Neural cell (in vitro differentiated cells): ENCODE data around the gene POLN. TPM values are rescaled to one million over a fixed set of nuclear protein-coding genes. Genes with fewer than 3 reads are reported as not detected.

Source experiments
- H2AFZ ChIP-seq: fragments of 200-600, 300-800 bp; sonication (generic), shearing (Covaris generic); 2 replicates; pipeline ENCODE4 v1.6.0; 2014; ENCODE audit warnings: low read depth, mild to moderate bottlenecking, antibody characterized with exemption, low read length, moderate library complexity
- H3F3A ChIP-seq: fragments of 200-600 bp; shearing (Covaris generic); 2 replicates; pipeline ENCODE4 v1.6.1; 2016; ENCODE audit warnings: mild to moderate bottlenecking, moderate library complexity, mixed read lengths, antibody characterized with exemption, low read length; ENCODE audit not compliant: insufficient read depth, poor library complexity, severe bottlenecking
- H3K27ac ChIP-seq: fragments of 200-600, 300-800 bp; sonication (generic), shearing (Covaris generic); 2 replicates; pipeline ENCODE4 v1.5.1; 2014; ENCODE audit warnings: mild to moderate bottlenecking, low read length, moderate library complexity
- H3K27me3 ChIP-seq: fragments of 300-800, 200-600 bp; sonication (generic), shearing (Covaris generic); 2 replicates; pipeline ENCODE4 v1.6.0; 2014; ENCODE audit warnings: mild to moderate bottlenecking, low read depth, low read length, moderate library complexity; ENCODE audit not compliant: insufficient read depth
- H3K36me3 ChIP-seq: fragments of 300-800, 200-600 bp; sonication (generic), shearing (Covaris generic); 2 replicates; pipeline ENCODE4 v1.5.1; 2014; ENCODE audit warnings: mild to moderate bottlenecking, antibody characterized with exemption, low read length, moderate library complexity; ENCODE audit not compliant: insufficient read depth
- H3K4me2 ChIP-seq: fragments of 300-800, 200-600 bp; sonication (generic), shearing (Covaris generic); 2 replicates; pipeline ENCODE4 v1.6.0; 2014; ENCODE audit warnings: mild to moderate bottlenecking, low read length
- H3K4me3 ChIP-seq: fragments of 300-800, 200-600 bp; sonication (generic), shearing (Covaris generic); 2 replicates; pipeline ENCODE4 v1.5.1; 2014; ENCODE audit warnings: mild to moderate bottlenecking, low read length, moderate library complexity
- H3K79me2 ChIP-seq: fragments of 200-600 bp; shearing (Covaris generic); replicated peaks from 2 replicates; pipeline ENCODE4 v1.6.0; 2014; ENCODE audit warnings: mild to moderate bottlenecking, low read length, moderate library complexity; ENCODE audit not compliant: insufficient read depth
- H3K9ac ChIP-seq: fragments of 300-800, 200-600 bp; sonication (generic), shearing (Covaris generic); 2 replicates; pipeline ENCODE4 v1.6.1; 2016; ENCODE audit warnings: mild to moderate bottlenecking, low read length, mixed read lengths
- H3K9me2 ChIP-seq: fragments of 200-600 bp; shearing (Covaris generic); 2 replicates; pipeline ENCODE4 v1.6.1; 2016; ENCODE audit warnings: mild to moderate bottlenecking, low read length, mixed read lengths; ENCODE audit not compliant: insufficient read depth
- H3K9me3 ChIP-seq: fragments of 200-600, 300-800 bp; sonication (generic), shearing (Covaris generic); 2 replicates; pipeline ENCODE4 v1.6.1; 2016; ENCODE audit warnings: mild to moderate bottlenecking, mixed run types, low read length, moderate library complexity, mixed read lengths
- H4K20me1 ChIP-seq: fragments of 200-600 bp; shearing (Covaris generic); 2 replicates; pipeline ENCODE4 v1.6.1; 2016; ENCODE audit warnings: mild to moderate bottlenecking, mixed run types; ENCODE audit not compliant: insufficient read depth
- CTCF ChIP-seq: fragments of 450-650 bp; IDR thresholded peaks from 2 replicates; pipeline ENCODE4 v1.5.1; 2014; ENCODE audit warnings: antibody characterized with exemption, mild to moderate bottlenecking, moderate library complexity; ENCODE audit not compliant: poor library complexity, severe bottlenecking
- EP300 ChIP-seq: fragments of 450-650 bp; conservative IDR thresholded peaks from 2 replicates; pipeline ENCODE4 v1.6.1; 2014; ENCODE audit warnings: antibody characterized with exemption, mild to moderate bottlenecking, moderate library complexity; ENCODE audit not compliant: poor library complexity, severe bottlenecking
- EZH2 ChIP-seq: fragments of 200-600, 300-800 bp; shearing (Covaris generic), sonication (generic); IDR thresholded peaks from 2 replicates; pipeline ENCODE4 v1.6.1; 2014; ENCODE audit warnings: antibody characterized with exemption, low read length, borderline replicate concordance, mild to moderate bottlenecking; ENCODE audit not compliant: insufficient read depth, poor library complexity, severe bottlenecking
- MXI1 ChIP-seq: fragments of 450-650 bp; conservative IDR thresholded peaks from 2 replicates; pipeline ENCODE4 v1.6.1; 2014; ENCODE audit warnings: antibody characterized with exemption, mild to moderate bottlenecking; ENCODE audit not compliant: poor library complexity, severe bottlenecking
- POLR2AphosphoS5 ChIP-seq: IDR thresholded peaks from 2 replicates; pipeline ENCODE4 v1.6.1; 2012
- RAD21 ChIP-seq: fragments of 450-650 bp; conservative IDR thresholded peaks from 2 replicates; pipeline ENCODE4 v1.6.1; 2014; ENCODE audit warnings: antibody characterized with exemption, mild to moderate bottlenecking, moderate library complexity
- REST ChIP-seq: IDR thresholded peaks from 2 replicates; pipeline ENCODE4 v1.6.1; 2012; ENCODE audit warnings: borderline replicate concordance
- SMC3 ChIP-seq: fragments of 450-650 bp; conservative IDR thresholded peaks from 2 replicates; pipeline ENCODE4 v1.6.1; 2014; ENCODE audit warnings: antibody characterized with exemption, mild to moderate bottlenecking, moderate library complexity; ENCODE audit not compliant: poor library complexity
- TAF1 ChIP-seq: IDR thresholded peaks from 2 replicates; pipeline ENCODE4 v1.6.1; 2012; ENCODE audit warnings: low read depth
- polyA plus RNA-seq: library from polyadenylated mRNA; depleted of rRNA; stranded (reverse); fragments of >200 nt; gene quantifications from 2 replicates; pipeline ENCODE4 v1.2.3, GENCODE V29; 2014

The POLN gene
- polyA plus RNA-seq, 1 donor from 2014 or later = 1.1 TPM

GRCh38 chr4:2048831-2049230 is 193.1 kb downstream of the POLN start:
- Histone ChIP-seq H4K20me1 (no peaks in the 10 kb centered on the region), H3K9ac (no peak overlapping the region), H3K4me2 (no peak overlapping the region), H3K27ac (no peak overlapping the region), H2AFZ (no peak overlapping the region), H3K9me3 (no peaks in the 10 kb centered on the region), H3K4me3 (no peak overlapping the region), H3F3A (no peaks in the 10 kb centered on the region), H3K9me2 (no peaks in the 10 kb centered on the region), H3K79me2 (no peaks in the 10 kb centered on the region), H3K27me3 (no peaks in the 10 kb centered on the region), H3K36me3 (no peaks in the 10 kb centered on the region)
- no peak for TF ChIP-seq REST
- TF ChIP-seq CTCF = no peak
- no peak for TF ChIP-seq EZH2
- no peak for TF ChIP-seq TAF1
- no peak for TF ChIP-seq EP300
- TF ChIP-seq SMC3 = no peak
- TF ChIP-seq POLR2AphosphoS5 = no peak
- no peak for TF ChIP-seq RAD21
- no peak for TF ChIP-seq MXI1

GRCh38 chr4:2047781-2048581 is 193.9 kb downstream of the POLN start:
- H3K9me3 ChIP-seq = no peaks in the 10 kb centered on the region
- H3K9me2 ChIP-seq = no peaks in the 10 kb centered on the region
- no peaks in the 10 kb centered on the region for H3K27me3 ChIP-seq
- H3F3A ChIP-seq = no peaks in the 10 kb centered on the region
- H3K4me2 ChIP-seq = no peak overlapping the region
- TF ChIP-seq CTCF (no peak), TAF1 (no peak), RAD21 (no peak), EZH2 (no peak), EP300 (no peak), MXI1 (no peak), SMC3 (no peak), REST (no peak), POLR2AphosphoS5 (no peak)
- H3K27ac ChIP-seq = no peak overlapping the region
- no peaks in the 10 kb centered on the region for H4K20me1 ChIP-seq
- H3K79me2 ChIP-seq = peaks cover 6% of the 10 kb centered on the region
- H3K4me3 ChIP-seq = no peak overlapping the region
- no peak overlapping the region for H2AFZ ChIP-seq
- no peak overlapping the region for H3K9ac ChIP-seq
- H3K36me3 ChIP-seq = no peaks in the 10 kb centered on the region
